Left ventricle myocardium superior (tissue), 1 donor: ENCODE data around the gene PI4K2A. TPM values are rescaled to one million over a fixed set of nuclear protein-coding genes. Genes with fewer than 3 reads are reported as not detected.

Experiments
- ATAC-seq: fragments of 200-7000 bp; cut with Tn5 transposase; one replicate; pipeline ENCODE4 v1.9.1; 2020; ENCODE audit warnings: mild to moderate bottlenecking, moderate library complexity
- DNase-seq: peaks from one replicate; pipeline ENCODE4 v3.0.0-alpha.2; 2020
- intact Hi-C: fragments of 100-400 bp; cut with micrococcal nuclease; formaldehyde crosslinking; loops from one replicate; pipeline ENCODE4 v1.11.0; 2022
- long read RNA-seq: library from polyadenylated mRNA; unstranded; transcript quantifications from one replicate; pipeline ENCODE4 v2.0.0, GENCODE V29; 2021
- total RNA-seq: library from RNA; stranded (reverse); fragmentation: NEBNext Ultra II Directional; extraction: Animal tissue kit (Norgen Biotek cat#: 25700); gene quantifications from one replicate; pipeline ENCODE4 v1.2.1, GENCODE V29; 2021
- donor health status: DM: no; HTN: yes; CAD: no; lungs with severe emphysema.

Gene PI4K2A
- total RNA-seq = 10.2 TPM
- long read RNA-seq, full-length matches to known transcripts = 7 of 17 reads
- long read RNA-seq, partial matches to known transcripts = 3 of 17 reads
- long read RNA-seq, other reads (novel, unspliced or antisense) = 7 of 17 reads

- peak; percentile 99 for DNase-seq
- intact Hi-C loops = no loop called here
- ATAC-seq = peak; percentile 99
Observed at GRCh38 chr10:97640174-97640867, at the start of gene PI4K2A. TSS of gene PI4K2A (plus strand) at chr10:97640671. CDS start at chr10:97640743, 72 bp downstream.

- ATAC-seq (no peak), DNase-seq (no peak)
Observed at GRCh38 chr10:97590748-97591495, 49.5 kb upstream of the PI4K2A start.

GRCh38 chr10:97593421-97593820 is 47.0 kb upstream of the PI4K2A start:
- DNase-seq (no peak), ATAC-seq (no peak)
- intact Hi-C loops = no loop called here

More at GRCh38 chr10:97590748-97591495, 49.5 kb upstream of the PI4K2A start:
- intact Hi-C loops = no loop called here

DNA sequence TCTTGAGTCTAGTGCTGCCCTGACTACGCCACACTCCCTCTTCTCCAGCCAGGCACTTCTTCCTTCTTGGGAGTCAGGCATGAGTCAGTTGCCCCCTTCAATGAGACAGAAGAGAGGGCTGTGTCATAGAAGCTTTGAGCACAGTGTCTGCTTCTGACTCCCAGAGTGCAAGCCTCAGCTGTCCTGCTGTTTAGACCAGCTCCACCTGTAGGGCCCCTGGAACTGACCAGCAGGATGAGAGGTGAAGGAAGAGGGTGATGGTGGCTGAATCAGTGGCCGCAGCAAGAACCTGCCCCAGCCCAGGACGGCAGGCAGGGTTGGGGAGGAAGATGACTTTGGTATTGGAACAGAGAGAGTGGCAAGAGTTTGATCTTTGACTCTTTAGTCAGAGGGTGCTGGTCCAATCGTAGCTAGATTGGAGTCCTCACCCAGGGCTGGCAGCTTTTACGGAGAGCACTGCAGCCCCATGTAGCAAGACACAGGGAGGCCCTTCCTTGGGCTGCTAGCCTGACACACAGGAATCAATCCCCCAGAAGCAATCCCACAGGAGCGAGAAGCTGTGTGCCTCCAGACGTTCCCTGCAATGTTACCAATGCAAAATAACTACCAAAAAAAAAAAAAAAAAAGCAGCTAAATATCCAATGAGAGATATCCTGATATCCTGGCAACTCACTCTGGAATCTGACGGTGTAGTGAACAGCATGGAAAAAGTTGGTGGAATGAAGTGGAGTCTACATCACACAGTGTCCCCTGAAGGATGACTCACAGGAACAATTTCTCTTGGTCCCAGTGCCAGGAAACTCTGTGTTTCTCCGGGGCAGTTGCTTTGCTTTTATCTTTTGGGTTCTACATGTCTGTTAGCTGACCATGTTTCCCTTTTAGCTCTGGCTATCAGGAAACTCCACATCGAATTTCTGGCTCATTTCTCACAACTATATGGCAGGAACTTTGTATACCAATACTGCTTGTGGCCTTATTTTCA is 44.1 kb upstream of the PI4K2A start:
- intact Hi-C loops = no loop called here
- DNase-seq (peak; percentile 49), ATAC-seq (peak; percentile 92)

DNA sequence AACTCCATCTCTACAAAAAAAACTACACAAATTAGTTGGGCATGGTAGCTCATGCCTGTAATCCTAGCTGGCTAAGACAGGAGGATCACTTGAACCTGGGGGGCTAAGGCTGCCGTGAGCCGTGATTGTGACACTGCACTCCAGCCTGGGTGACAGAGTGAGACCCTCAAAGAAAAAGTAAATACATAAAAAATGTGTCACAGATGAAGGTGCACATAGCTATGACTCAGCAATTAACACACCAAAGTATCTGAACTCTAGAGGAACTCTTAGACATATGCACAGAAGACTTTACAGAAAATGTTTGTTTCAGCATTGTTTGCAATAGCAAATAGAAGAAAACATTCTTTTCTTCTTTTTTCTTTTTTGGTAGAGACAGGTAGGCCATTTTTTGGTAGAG is 42.7 kb upstream of the PI4K2A start:
- DNase-seq = no peak
- intact Hi-C loops = no loop called here
- ATAC-seq = no peak

- intact Hi-C loops = no loop called here
- ATAC-seq (no peak), DNase-seq (no peak)
Observed at GRCh38 chr10:97598407-97599271, 41.8 kb upstream of the PI4K2A start.

DNA sequence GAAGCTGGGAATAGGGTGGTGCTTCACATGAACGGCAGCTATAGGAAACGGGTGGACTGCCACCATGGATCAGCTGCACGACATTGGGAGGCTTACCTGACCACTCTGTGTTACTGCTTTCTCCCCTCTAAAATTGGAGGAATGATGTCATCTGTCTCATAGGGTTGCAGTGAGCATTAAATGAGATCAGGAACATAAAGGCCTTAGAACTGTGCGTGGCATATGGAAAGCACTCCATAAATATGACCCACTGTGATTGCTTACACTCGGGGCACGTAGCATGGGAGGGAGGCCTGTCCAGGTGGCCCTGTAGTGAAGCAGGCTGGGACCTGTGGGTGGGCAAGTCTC is 41.2 kb upstream of the PI4K2A start:
- intact Hi-C loops = no loop called here
- DNase-seq (no peak), ATAC-seq (no peak)

- ATAC-seq (no peak), DNase-seq (no peak)
- intact Hi-C loops = no loop called here
Observed at GRCh38 chr10:97600616-97601015, 39.9 kb upstream of the PI4K2A start.

- intact Hi-C loops = no loop called here
- ATAC-seq (peak; percentile 86), DNase-seq (peak; percentile 76)
Observed at GRCh38 chr10:97601268-97602215, 38.9 kb upstream of the PI4K2A start.

DNA sequence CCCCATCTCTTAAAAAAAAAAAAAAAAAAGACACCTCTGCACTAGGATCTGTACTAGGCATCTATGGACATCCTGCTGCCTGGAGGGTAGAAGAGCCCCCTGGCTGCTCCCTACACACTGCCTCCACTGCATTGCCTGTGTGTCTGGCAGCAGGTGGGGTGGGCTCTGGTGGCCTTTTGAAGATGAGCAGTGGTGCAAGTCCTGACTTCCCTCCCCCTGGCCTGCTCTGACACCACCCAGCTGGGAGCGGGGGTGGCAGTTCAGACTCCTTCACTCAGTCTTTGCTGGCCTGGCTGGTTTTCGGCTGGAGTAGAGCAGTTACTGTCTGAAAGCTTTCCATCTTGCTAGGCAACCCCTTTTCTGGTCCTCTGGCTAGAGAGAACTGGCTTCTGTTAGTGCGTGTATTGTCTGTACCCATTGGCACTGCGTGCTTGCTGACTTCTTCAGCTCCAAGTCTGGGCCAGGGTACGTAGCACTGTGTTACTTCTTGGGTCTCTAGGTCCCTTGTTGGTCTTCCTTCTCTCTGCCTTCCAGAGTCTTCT is 33.3 kb upstream of the PI4K2A start:
- DNase-seq (no peak), ATAC-seq (no peak)
- intact Hi-C loops = no loop called here

- intact Hi-C loops = no loop called here
- DNase-seq (peak; percentile 83), ATAC-seq (peak; percentile 89)
Observed at GRCh38 chr10:97608991-97609561, 31.4 kb upstream of the PI4K2A start.

- intact Hi-C loops = no loop called here
- no peak for DNase-seq
- no peak for ATAC-seq
Observed at GRCh38 chr10:97611473-97611872, 29.0 kb upstream of the PI4K2A start.

GRCh38 chr10:97612386-97612785 is 28.1 kb upstream of the PI4K2A start:
- intact Hi-C loops = loop anchor here (2.0 kb wide), 1 partner anchor 40 kb away; the partner anchor contains the start of gene ANKRD2
- peak; percentile 57 for ATAC-seq
- DNase-seq = no peak

- intact Hi-C loops = no loop called here
- no peak for DNase-seq
- no peak for ATAC-seq
Observed at GRCh38 chr10:97618285-97618684, 22.2 kb upstream of the PI4K2A start.

DNA sequence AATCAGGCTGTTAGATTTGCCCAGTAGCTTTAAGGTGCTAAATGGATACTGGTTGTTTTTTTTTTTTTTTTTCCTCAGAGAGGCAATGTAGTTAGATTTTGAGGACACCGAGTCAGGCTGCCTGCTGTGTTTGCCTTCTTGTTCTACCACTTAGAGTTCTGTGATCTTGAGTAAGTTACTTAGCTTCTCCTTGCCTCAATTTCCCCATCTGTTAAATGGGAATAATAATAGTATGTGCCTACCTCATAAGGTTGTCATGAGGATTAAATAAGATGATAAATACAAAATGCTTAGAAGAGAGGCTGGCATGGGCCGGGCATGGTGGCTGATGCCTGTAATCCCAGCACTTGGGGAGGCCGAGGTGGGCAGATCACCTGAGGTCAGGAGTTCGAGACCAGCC is 21.7 kb upstream of the PI4K2A start:
- ATAC-seq (no peak), DNase-seq (no peak)
- intact Hi-C loops = no loop called here

GRCh38 chr10:97623277-97623676 is 17.2 kb upstream of the PI4K2A start:
- ATAC-seq (no peak), DNase-seq (no peak)
- intact Hi-C loops = no loop called here

DNA sequence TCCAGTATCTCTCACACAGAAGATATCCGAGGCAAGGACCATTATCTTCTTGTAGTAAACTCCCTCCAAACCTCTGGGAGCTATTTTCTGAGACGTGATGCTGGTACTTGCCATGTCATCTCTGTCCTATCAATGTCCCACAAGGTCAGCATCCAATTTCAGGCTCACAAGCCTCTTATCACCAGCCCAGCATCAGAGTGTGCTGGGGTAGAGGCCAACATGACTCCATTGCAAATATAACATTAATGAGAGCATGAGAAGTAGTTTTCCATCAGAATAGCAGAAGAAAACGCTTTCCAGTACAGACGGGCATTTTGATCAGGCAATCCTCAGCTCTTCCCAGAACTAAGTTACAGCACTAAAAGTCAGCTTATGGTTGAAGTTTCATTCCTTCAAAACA is 12.7 kb upstream of the PI4K2A start:
- intact Hi-C loops = no loop called here

More for the DNA sequence above, 12.7 kb upstream of the PI4K2A start:
- no peak for DNase-seq
- ATAC-seq = peak; percentile 67
